GM19238 (cell line): ENCODE measurements around the gene SNAI1.
"Not testable (repeated sequence)": the region's sequence is repeated elsewhere in the genome, so short reads cannot be mapped to it uniquely, and the experiment has no call there.

Experiments used
- DNase-seq: peaks from one replicate; pipeline ENCODE4 v3.0.0; 2011; ENCODE audit warnings: low spot score; ENCODE audit not compliant: insufficient read length

The SNAI1 gene

DNA sequence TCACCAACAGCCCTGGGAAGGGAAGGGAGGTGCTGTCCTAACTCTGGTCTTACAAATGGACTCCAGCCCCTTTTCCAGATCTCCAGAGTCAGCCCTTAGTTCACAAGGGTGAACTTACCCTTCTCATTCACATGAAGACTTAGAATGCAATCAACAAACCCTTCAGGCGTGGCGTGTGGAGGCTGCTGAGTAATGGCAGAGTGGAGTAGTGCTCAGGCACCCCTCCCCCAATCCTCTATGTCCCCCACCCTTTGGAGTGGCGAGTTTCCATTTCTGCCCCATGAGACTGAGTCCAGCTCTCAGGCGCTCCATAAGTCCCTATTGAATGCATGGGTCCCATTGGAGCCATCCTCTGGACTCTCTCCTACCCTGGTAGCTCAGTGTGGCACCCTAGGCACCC is 3.3 kb downstream of the SNAI1 start:
- no peak for DNase-seq

GRCh38 chr20:49987015-49987867 is 4.5 kb downstream of the SNAI1 start:
- DNase-seq = no peak

DNA sequence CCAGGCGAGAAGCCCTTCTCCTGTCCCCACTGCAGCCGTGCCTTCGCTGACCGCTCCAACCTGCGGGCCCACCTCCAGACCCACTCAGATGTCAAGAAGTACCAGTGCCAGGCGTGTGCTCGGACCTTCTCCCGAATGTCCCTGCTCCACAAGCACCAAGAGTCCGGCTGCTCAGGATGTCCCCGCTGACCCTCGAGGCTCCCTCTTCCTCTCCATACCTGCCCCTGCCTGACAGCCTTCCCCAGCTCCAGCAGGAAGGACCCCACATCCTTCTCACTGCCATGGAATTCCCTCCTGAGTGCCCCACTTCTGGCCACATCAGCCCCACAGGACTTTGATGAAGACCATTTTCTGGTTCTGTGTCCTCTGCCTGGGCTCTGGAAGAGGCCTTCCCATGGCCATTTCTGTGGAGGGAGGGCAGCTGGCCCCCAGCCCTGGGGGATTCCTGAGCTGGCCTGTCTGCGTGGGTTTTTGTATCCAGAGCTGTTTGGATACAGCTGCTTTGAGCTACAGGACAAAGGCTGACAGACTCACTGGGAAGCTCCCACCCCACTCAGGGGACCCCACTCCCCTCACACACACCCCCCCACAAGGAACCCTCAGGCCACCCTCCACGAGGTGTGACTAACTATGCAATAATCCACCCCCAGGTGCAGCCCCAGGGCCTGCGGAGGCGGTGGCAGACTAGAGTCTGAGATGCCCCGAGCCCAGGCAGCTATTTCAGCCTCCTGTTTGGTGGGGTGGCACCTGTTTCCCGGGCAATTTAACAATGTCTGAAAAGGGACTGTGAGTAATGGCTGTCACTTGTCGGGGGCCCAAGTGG is 5.3 kb downstream of the SNAI1 start:
- DNase-seq = no peak

GRCh38 chr20:49989234-49990065 is 6.7 kb downstream of the SNAI1 start:
- DNase-seq = no peak

DNA sequence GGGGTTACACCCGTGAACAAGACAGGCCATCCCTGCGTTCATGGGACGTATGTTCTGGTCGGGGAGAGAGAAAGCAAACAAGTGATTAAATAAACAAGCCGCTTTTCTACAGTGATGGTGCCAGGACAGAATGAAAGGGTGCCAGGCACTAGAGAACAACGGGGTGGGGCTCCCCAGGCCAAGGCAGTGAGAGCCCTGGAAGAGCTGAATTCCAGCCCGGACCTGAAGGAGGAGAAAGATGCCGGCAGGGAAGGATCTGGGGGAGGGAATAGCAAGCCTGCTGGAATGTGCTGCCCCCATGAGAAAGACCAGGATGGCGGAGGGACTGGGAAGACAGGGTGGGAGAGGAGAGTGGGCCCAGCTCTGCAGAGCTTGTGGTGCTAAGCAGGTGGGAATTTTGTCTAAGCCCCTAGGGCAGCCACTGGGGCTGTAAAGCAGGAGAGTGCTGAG is 7.5 kb downstream of the SNAI1 start:
- no peak for DNase-seq

- DNase-seq = no peak
These were observed 10.5 kb downstream of the SNAI1 start for GRCh38 chr20:49993301-49993751.

GRCh38 chr20:49995586-49995985 is 12.8 kb downstream of the SNAI1 start:
- no peak for DNase-seq

- not testable (repeated sequence) for DNase-seq
These were observed 15.9 kb downstream of the SNAI1 start for GRCh38 chr20:49998478-49999188.

DNA sequence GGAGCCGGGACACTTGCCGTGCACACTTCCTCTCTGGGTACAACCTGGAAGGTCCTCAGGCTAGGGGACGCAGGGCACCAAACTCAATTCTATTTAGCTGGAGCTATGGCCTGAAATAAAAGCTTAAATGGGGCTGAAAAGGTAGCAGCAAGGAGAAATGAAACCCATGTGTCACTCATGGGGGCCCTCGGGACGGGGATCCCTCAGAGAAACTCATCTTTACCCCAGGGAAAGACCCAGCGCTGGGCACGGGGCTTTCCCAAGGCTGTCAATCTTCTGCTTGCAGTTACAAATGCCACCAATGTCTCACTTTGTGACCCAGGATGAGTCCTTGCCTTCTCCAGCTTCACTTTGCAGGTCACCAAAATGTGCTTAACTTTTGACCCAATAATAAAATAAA is 16.5 kb downstream of the SNAI1 start:
- no peak for DNase-seq

DNA sequence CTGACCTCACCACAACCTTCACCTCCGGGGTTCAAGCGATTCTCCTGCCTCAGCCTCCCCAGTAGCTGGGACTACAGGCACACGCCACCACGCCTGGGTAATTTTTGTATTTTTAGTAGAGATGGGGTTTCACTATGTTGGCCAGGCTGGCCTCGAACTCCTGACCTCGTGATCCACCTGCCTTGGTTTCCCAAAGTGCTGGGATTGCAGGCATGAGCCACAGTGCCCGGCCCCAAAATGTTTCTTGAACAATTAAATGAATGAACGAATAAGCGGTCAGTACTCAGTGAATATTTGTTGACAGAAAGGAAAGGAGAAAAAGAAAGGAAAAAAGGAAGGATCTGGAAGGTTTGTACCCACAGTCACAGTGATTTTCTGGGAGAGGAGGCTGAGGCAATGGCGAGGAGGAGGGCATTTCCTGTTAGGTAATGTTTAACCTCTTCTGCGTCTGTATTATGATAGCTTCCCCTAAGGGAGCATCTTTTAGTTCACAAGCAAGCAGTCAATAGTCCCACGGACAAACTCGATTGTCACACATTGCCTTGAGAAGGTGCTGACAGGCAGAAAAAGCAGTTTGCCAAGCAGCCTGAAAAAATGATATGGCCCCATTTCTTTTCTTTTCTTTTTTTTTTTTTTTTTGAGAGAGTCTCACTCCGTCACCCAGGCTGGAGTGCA is 17.9 kb downstream of the SNAI1 start:
- not testable (repeated sequence) for DNase-seq

DNA sequence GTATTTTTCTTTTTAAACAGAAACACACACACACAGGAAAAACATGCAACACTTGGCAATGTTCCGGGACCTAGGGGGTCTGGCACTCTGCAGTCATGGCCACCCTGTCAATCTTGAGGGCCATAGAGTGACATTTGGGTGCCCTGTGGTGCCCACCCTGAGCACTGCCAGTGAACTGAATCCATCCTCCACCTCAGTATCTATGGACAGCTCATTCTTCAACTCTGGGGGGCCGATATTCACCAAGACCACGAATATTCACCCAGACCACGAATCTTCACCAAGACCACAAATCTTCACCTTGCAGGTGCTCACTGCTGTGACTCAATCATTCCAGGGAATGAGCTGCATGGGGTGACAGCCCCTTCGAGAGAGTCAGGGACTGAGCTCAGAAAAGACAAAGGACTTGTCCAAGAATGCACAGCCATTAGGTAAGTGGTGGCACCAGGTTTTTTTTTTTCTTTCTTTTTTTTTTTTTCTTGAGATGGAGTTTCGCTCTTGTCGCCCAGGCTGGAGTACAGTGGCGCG is 19.1 kb downstream of the SNAI1 start:
- DNase-seq = no peak

DNA sequence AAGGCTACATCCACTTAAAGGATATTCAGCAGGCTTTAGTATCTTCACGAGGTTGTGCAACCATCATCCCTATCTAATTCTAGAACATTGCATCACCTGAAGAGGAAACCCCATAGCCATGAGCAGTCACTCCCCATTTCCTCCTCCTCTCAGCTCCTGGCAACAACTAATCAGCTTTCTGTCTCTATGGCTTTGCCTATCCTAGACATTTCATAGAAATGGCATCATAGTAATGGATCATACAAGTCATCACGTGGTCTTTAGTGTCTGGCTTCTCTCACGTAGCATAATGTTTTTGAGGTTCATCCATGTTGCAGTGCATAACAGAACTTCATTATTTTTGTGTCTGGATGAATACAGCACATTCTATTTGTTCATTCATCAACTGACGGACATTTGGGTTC is 20.5 kb downstream of the SNAI1 start:
- DNase-seq = no peak

DNA sequence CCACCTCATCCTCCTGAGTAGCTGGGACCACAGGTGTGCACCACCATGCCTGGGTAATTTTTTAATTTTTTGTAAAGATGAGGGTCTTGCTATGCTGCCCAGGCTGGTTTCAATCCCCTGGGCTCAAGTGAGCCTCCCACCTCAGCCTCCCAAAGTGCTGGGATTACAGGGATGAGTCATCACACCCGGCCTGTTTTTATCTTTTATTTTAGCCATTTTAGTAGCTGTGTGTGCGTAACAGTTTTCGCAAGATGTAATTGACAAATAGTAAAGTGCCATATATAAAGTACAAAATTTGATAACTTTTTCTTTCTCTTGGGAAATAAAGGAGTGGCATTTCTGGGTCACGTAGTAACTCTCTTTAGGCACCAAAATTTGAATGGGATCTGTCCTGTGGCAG is 21.4 kb downstream of the SNAI1 start:
- no peak for DNase-seq

DNA sequence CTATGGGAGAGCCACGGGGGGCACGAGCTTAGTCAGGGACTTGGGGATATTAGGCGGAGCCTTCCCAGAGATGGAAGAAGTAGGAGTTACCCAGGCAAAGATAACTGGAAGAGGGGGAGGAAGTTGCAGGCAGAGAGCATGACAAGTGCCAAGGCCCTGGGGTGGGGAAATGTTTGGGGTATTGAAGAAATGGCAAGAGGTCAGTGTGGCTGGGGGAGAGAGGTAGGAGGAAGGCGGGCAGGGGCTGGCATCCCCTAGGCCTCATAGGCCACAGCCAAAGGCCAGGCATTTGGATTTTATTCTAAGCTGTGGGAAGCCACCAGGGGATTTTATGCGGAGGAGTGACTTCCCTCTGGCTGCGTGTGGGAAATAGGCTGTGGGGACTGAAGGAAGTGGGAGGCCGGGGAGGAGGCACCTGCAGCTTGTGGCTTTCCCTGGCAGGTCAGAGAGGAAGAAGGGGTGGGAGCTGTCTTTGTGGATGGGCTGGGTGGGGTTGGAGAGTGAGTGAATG is 22.7 kb downstream of the SNAI1 start:
- DNase-seq = no peak

DNA sequence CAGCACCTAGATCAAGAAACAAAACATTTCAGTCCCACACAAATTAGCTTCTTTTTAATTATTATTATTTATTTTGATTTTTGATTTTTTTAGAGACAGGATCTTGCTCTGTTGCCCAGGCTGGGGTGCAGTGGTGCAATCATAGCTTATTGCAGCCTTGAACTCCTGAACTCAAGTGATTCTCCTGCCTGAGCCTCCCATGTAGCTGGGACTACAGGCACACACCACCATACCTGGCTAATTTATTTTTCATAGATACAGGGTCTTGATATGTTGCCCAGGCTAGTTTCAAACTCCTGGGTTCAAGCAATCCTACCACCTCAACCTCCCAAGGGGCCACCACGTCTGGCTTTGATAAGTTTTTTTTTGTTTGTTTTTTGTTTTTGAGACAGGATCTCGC is 24.6 kb downstream of the SNAI1 start:
- DNase-seq = no peak

DNA sequence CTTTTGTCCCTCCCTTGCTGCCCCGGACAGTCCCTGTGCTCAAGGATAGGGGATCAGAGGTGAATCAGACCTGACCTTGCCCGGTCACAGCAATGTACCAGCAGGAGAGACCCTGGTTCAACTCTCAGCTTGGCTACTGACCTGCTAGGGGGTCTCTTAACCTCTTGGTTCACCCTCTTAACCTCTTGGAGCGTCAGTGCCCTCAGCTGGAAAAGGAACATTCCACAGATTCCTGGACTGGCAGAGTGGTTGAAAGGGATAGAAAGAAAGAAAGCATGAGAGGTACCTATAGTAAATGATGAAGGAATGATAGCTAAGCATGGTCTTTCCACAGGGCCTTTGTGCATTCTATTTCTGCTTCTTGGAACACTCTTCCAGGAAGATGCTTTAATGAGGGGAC is 25.2 kb downstream of the SNAI1 start:
- no peak for DNase-seq

GRCh38 chr20:50009521-50010454 is 27.0 kb downstream of the SNAI1 start:
- DNase-seq = no peak

- not testable (repeated sequence) for DNase-seq
These were observed 28.8 kb downstream of the SNAI1 start for GRCh38 chr20:50011597-50011996.
